Fibroblast of mammary gland (primary cell): ENCODE measurements around the gene PCYT2.

Source experiments
- DNase-seq: peaks from one replicate; pipeline ENCODE4 v3.0.0-alpha.2; 2010; ENCODE audit warnings: low read depth
- H3K4me3 ChIP-seq: 2 replicates; pipeline ENCODE4 v1.5.1; 2011; ENCODE audit warnings: low read depth, mild to moderate bottlenecking, low read length, moderate library complexity; ENCODE audit not compliant: control insufficient read depth
- CTCF ChIP-seq: conservative IDR thresholded peaks from 2 replicates; pipeline ENCODE4 v1.5.1; 2011; ENCODE audit warnings: low read depth, low read length, inconsistent platforms; ENCODE audit not compliant: control insufficient read depth, insufficient read depth

The PCYT2 gene

GRCh38 chr17:81934850-81935708 is 23.9 kb upstream of the PCYT2 start:
- no peak overlapping the region for H3K4me3 ChIP-seq
- DNase-seq, result no peak

DNA sequence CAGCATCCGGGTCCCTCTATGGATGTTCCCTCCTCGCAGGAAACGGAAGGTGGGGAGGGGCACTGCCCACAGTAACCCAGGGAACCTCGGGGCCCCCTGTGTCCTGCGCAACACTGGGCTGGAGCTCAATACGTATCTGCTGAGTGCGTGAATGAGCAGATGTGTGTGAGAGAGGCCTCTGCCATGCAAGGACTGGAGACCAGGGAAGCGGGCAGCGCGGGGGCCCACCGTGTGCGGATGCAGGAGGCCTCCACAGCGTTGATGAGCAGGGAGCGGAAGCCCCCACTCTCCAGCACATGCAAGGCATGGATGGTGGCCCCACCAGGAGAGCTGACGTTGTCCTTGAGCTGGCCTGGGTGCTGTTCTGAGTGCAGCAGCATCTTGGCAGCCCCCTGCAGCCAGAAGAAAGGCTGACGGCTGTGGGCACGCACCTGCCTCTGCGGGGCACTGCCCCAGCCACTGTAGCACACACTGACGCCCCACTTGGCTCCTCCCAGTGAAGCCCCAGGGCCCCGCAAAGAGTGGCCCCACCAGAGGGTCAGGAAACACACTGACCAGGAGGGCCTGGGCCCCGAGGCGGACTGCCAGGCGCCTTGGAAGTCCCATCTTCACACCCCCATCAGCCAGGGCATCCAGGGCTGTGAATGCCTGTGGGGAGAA is 23.0 kb upstream of the PCYT2 start:
- no peak for TF ChIP-seq CTCF
- no peak for DNase-seq
- no peak overlapping the region for H3K4me3 ChIP-seq

More at GRCh38 chr17:81934850-81935708, 23.9 kb upstream of the PCYT2 start:
- TF ChIP-seq CTCF, result no peak

DNA sequence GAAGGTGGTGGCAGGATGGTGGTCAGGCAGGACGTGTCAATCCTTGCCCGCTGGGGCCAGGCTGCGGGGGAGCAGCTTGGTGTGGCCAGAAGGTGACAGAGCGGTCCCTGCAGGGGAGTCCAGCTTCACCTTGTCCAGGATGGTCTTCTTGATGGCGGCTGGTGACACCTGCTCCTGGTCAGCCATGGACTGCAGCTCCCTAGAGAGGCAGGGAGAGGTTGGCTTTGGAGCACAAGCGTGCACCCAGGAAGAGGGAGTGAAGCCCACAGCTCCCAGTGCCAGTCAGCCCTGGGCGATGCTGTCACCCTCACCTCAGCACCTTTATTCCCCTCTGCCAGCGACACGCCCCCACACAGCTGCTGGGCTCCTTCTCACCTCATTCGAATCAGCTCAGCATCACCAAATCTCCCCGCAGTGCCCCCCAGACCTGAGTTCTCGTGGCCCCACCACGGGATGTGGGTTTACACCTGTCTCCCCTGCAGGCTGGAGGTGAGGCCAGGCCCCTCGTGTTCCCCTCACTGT is 22.0 kb upstream of the PCYT2 start:
- DNase-seq, result no peak
- H3K4me3 ChIP-seq, result no peak overlapping the region
- no peak for TF ChIP-seq CTCF

- no peak for DNase-seq
- H3K4me3 ChIP-seq, result no peak overlapping the region
- TF ChIP-seq CTCF, result no peak
These were observed 21.3 kb upstream of the PCYT2 start for GRCh38 chr17:81932333-81932983.

GRCh38 chr17:81931557-81932332 is 20.5 kb upstream of the PCYT2 start:
- no peak for DNase-seq
- H3K4me3 ChIP-seq, result no peak overlapping the region
- TF ChIP-seq CTCF, result no peak

GRCh38 chr17:81931189-81931556 is 20.0 kb upstream of the PCYT2 start:
- no peak for TF ChIP-seq CTCF
- DNase-seq, result no peak
- no peak overlapping the region for H3K4me3 ChIP-seq
